ENCODE measurements around the gene ADGRF3. TPM values are rescaled to one million over a fixed set of nuclear protein-coding genes. Genes with fewer than 3 reads are reported as not detected.

ADGRF3 gene, protein sequence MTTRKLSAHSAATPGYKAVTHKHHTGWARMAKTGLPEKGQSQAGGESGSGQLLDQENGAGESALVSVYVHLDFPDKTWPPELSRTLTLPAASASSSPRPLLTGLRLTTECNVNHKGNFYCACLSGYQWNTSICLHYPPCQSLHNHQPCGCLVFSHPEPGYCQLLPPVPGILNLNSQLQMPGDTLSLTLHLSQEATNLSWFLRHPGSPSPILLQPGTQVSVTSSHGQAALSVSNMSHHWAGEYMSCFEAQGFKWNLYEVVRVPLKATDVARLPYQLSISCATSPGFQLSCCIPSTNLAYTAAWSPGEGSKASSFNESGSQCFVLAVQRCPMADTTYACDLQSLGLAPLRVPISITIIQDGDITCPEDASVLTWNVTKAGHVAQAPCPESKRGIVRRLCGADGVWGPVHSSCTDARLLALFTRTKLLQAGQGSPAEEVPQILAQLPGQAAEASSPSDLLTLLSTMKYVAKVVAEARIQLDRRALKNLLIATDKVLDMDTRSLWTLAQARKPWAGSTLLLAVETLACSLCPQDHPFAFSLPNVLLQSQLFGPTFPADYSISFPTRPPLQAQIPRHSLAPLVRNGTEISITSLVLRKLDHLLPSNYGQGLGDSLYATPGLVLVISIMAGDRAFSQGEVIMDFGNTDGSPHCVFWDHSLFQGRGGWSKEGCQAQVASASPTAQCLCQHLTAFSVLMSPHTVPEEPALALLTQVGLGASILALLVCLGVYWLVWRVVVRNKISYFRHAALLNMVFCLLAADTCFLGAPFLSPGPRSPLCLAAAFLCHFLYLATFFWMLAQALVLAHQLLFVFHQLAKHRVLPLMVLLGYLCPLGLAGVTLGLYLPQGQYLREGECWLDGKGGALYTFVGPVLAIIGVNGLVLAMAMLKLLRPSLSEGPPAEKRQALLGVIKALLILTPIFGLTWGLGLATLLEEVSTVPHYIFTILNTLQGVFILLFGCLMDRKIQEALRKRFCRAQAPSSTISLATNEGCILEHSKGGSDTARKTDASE
- total RNA-seq: under 0.01 TPM in 1 of 2 replicates, not detected in the other

DNA sequence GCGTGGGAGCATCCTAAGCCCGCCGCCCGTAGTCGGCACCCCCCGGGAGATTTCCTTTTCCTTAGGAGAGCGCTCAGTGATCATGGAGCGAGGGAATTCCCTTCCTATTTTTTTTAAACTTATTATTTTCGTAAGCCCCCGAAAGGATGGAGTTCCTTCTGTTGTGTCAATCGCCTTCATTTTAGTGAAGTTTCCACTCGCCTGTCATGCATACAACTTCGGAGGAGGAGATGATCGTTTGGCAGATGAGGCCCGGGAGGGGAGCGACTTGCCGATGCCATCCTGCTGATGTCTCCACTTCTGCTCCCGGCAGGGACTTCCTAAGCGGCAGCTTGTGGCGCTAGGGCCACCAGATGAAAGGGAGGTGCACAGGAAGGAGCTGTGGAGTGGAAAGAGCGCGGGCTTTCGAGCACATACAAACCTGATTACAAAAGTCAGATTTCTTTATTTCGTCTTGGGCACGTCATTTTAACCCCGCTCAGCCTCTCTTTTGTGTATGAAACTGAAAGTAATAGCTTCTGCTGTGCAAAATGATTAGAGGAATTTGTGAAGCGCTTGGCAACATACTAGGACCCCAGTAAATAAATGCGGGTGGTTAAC is at the start of gene ADGRF3:
ADGRF3 (minus strand) TSS at position 336 of the 600 bp plus-strand sequence. CDS start 555 bp downstream, outside the sequence.

GRCh38 chr2:26345545-26346453 is 790 bp downstream of the ADGRF3 start, which contains the start of gene SELENOI:
TSS of gene SELENOI (plus strand) at chr2:26346143. CDS start at chr2:26346233, 90 bp downstream.

Other genes starting within 250 kb of the ADGRF3 start
- 0.29 and 0.89 TPM in 2 replicates for gene GAREM2, start 173.7 kb downstream of the ADGRF3 start, total RNA-seq
- gene HADHA, start 102.2 kb downstream of the ADGRF3 start, total RNA-seq: 165 and 183 TPM in 2 replicates
- gene HADHB, start 101.8 kb downstream of the ADGRF3 start, total RNA-seq: 95.7 and 111 TPM in 2 replicates
- 9.5 and 14.7 TPM in 2 replicates for gene SELENOI, start 646 bp downstream of the ADGRF3 start, total RNA-seq
- 0.58 TPM in 1 of 2 replicates, not detected in the other for gene DRC1, start 55.1 kb upstream of the ADGRF3 start, total RNA-seq
- gene OTOF, start 131.3 kb upstream of the ADGRF3 start, total RNA-seq: not detected in 2 replicates